ENCODE measurements around the gene S100A1.

Gene S100A1

DNA sequence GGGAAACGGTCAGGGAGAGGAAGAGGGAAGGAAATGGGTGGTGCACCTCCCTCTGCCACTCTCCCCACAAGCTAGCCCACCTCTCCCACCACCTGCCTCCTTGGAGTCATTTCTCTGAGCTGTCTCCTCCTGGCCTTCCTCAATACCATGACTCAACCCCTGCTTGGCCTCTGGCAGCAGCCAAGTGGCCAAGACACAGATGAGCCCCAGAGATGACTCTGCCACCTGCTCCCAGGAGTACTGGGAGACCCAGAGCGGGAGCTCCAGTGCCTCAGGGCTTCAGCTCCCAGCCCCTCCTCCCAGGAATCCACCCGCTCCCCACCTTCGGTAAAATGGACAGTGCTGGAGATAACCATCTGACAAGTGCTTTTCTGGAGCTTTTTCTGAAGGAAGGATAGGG, 17.9 kb upstream of the S100A1 start:
- DNase-seq (ENCODE audit: insufficient read length, low spot score) (no peak), FAIRE-seq (no peak)

DNA sequence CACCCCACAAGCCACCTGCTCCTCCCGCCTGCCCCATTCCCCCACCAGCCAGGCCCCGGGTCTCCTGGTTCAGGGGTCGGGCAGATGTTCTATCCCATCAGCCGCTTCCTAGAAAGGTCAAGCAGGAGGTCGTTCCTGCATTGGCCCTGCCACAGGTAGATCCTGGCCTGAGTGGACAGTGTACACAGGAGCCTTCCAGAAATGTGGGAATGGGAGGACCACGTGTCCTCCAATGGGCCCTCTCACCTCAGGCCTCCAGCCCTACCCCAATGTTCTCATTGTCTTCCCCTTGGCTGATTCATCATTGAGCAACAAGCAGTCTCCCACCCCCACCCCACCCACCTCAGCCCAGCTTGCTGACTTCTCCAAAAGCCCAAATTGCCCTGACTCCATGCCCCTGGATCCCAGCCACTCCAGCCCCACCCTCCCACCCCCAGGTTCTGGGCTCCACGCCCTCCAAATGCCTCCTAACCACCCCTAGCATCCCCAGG, 17.4 kb upstream of the S100A1 start:
- DNase-seq (ENCODE audit: insufficient read length, low spot score) (no peak), FAIRE-seq (no peak)

DNA sequence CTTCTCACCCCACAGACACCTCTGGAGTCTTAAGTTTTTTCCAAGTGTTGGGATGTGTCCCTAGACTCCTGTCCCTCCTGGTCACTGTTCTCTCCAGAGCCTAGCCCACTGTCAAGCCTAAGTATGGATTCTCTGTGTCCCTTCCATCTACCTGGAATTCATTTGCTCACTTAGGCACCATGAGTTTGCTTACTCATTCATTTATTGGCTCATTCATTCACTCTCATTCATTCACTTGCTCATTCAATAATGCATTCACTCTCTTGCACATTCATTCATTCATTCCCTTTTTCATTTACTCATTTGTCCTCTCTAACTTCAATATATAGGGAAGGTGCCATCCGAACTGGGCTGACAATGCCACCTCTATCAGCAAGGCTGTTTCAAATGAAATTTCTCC, 16.9 kb upstream of the S100A1 start:
- FAIRE-seq (no peak), DNase-seq (ENCODE audit: insufficient read length, low spot score) (no peak)

DNA sequence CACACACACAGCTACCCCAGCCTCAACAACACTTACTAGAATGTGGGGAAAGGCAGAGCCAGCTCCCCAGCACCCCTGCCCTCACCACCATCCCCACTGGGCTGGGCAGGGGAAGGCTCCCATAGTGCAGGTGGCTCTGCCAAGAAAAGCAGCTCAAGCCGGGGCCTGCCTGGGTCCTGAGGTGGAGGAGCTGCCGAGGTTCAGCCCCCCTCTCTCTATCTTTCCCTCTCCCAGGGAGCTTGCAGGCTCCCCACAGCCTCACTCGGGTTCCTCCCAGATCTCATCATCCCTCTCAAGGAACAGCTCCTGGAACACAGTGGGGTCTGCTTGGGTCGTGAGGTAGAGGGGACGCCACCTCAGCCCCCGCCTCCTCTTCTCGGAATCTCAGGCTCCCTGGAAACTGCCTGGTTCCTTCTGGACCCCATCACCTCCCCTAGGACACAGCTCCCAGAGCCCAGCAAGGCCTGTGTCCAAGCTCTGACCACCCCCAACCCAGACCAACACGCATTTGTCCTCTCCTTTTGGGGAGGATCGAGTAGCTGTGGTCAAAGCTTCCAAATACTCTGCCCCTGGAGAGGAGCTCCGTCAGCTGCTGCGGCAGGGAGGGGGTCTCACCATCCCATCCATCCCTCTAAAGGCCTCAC, 16.0 kb upstream of the S100A1 start:
- DNase-seq (ENCODE audit: insufficient read length, low spot score) (no peak), FAIRE-seq (no peak)

DNA sequence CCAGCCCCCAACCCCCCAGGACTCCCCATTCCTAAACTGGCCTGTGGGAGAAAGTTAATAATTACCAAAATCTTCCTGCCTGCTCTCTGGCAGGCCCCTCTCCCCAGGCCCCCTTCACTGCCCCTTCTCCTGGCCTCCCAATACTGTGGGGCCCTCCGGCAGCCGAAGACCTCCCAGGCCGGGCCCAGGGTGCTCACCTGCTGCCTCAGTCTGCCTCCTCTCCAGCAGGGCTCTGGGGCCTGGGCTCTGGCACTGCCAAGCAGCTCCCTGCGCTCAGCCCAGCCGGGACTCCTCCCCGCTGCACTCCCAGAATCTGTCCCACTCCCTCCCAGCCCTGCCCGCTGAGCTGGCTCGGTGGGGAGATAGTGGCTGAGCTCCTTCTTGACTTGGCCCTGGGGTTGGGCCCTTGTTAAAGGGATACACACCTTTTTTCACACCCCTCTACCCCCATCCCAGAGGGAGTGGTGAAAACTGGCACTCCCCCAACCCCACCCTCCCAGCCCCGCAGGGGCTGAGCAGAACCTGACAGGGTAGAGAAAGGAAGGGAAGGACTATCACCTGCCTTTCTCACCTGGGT, 15.4 kb upstream of the S100A1 start, which contains the start of gene S100A16:
Gene S100A16 (minus strand): TSS at position 383 of the 577 bp plus-strand sequence. CDS start 4,986 bp downstream, outside the sequence.
- DNase-seq (ENCODE audit: insufficient read length, low spot score), result no peak
- FAIRE-seq, result no peak

DNA sequence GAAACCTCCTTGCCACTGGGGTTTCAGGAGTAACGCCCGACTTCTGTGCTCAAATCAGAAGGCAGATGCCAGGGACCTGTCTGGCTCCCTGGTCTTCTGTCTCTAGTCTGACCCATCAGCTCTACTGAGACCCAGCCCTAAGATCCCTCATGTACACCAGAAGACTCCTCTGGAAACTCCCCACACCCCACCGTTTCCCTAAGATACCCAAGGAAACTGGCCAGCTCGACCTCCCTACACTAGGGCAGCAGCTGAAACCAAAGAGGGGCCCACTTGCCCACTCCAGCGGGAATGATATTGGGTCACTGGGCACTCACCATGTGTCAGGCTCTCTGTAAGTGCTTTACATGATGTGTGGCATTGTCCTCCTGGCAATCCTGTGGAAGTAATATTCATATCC, 14.8 kb upstream of the S100A1 start:
- DNase-seq (ENCODE audit: insufficient read length, low spot score) (no peak), FAIRE-seq (no peak)

DNA sequence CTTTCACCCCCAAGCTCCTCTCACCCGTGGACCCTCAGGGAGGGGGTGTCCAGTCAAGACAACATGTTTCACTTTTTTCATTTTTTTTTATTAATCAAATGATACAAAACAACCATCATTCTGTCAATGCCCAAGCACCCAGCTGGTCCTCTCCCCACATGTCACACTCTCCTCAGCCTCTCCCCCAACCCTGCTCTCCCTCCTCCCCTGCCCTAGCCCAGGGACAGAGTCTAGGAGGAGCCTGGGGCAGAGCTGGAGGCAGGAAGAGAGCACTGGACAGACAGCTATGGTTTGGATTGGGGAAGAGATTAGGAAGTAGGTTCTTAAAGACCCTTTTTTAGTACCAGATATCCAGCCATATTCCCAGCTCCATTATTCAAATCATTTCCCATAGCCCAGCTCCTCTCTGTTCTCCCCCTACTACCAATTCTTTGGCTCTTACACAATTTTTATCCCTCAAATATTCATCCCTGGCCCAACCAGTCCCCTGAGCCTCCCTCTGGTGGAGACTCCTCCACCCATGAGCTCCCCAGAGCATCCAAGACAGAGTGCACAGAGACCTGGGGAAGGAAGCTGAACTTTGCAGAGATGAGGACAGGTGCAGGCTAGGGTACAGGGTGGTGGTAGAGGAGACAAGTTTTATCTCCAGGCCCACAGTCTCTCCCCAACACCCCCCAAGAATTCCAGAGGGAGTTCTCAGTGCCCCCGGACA, 13.9 kb upstream of the S100A1 start:
- DNase-seq (ENCODE audit: insufficient read length, low spot score) (no peak), FAIRE-seq (no peak)

DNA sequence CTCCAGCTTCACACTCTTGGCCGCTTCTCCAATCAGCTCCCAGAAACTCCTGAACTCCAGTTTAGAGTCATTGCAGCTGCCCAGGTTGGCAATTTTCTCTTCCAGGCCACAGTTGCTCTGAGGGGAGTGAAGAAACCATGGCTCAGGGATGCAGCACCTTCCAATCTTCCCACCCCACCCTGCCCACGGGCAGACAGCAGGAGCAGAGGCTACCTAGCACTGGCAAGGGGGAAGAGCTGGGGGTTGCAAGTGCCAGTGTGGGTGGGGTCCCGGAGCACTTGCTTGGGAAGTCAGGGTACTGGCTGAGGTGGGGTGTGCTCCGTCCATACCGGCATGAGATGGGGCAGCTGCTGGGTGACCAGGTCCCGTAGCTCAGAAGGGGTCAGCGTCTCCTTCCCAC, 13.3 kb upstream of the S100A1 start:
- DNase-seq (ENCODE audit: insufficient read length, low spot score), result no peak
- FAIRE-seq, result no peak

DNA sequence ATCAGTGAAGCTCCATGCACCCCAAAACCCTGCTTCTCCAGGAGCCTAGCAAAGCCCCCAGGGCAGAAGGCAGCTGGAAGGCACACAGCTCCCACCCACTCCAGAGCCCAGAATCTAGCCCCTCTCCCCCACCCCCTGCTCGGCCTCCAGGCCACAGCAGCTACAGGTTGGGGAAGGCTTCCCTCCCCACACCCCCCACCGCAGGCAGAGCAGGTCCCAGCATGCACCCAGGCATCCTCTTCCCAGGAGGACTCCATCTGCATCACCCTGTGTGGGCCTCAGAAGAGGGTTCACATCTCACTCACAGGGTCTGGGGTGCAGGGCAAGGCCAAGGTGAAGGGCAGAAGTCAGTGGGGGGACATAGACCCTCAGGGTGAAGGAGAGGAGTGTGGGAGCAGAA, 12.8 kb upstream of the S100A1 start:
- FAIRE-seq, result no peak

DNA sequence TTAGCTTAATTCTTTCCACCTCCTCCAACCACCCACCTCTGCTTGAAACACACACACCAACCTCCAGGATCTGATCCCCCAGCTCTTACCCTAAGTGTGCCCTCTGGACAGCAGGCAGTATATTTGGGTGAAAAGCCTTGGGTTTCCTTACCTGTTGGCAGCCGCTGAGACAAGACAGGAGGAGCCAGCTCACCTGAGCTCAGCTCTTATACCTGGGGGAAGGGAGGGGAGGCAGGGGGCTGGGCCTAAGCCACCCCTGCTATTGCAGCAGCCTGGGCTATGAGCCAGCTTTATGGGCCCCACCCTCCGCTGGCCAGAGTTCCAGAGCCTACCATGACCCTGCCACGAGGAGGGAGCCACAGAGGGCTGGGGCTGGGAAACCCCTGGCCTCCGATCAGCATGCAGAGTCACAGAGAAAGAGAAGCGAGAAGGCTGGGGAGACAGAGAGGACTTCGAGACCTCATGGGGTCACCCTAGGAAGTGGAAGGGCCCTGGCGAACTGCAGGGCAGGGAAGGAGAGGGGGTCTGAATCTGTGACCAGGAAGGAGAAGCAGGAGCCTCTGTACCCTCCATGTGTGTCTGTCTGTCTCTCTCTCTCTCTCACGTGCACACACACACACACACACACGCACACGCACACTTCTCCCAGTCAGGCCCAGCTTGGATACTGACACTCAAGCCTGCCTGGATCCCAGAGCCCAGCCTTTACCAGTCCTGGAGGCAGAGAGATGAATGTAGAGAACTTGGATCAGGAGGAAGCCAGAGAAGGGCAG, 11.9 kb upstream of the S100A1 start, which contains the start of gene S100A14:
Gene S100A14 (minus strand): TSS at position 182 of the 773 bp plus-strand sequence. CDS start 467 bp downstream, outside the sequence.
- FAIRE-seq (no peak), DNase-seq (ENCODE audit: insufficient read length, low spot score) (no peak)

More for the DNA sequence above, 12.8 kb upstream of the S100A1 start:
- no peak for DNase-seq (ENCODE audit: insufficient read length, low spot score)

DNA sequence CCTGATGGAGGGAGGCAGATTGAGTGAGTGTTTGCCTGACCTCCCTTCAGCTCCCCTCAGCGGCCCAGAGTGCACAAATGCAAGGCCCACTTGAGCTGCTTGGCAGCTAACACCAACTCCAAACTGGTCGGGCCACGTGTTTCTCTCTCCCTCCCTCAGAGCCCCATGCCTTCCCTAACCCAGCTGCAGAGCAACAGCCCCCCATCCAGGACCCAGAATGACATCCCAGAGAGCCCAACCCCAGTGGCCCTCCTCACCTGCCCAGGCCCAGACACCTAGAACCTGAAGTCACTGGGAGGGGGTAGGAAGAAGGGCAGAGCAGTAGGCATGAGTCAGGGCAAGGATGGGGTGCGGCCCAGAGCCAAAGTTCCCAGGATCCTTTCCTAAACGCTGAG, 11.3 kb upstream of the S100A1 start:
- FAIRE-seq (no peak), DNase-seq (ENCODE audit: insufficient read length, low spot score) (no peak)

DNA sequence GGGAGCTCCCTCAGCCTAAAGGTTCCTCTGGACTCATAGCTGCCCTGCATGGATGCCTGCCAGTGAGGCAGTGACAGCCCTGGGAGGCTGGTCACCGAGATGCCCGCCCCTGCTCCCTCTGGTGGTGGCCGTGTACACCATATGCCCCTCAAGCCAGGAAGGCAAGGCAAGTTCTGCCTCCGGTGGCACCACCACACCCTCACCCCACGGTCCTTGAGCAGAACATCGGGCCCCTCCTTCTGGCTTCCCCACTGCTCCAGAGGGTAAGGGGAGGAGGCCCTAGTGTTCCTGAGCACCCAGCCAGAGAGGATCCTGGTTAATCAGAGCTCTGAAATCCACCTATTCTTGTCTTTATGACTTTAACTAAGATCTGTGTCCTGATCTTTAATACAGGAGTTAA, 10.6 kb upstream of the S100A1 start:
- FAIRE-seq (peak; percentile 66), DNase-seq (ENCODE audit: insufficient read length, low spot score) (peak; percentile 81)

DNA sequence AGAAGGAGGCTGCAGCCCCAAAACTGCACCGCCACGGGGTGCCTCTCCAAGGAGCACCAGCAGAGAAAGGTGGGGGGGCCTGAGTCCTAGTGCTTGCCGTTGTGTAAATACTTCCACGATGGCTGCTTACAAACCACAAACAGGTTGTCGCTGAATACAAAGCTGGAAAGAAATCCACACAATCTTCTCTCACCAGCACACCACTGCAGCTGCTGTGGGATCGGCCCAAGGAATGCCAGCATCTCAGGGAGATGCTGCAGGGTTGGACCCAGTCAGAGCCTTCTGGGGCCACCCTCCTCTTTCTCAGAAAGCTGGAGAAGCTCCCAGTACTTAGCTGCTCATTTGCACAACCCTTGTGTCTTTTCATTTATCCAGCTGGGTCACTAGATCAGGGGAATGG, 9.1 kb upstream of the S100A1 start:
- FAIRE-seq (no peak), DNase-seq (ENCODE audit: insufficient read length, low spot score) (no peak)

DNA sequence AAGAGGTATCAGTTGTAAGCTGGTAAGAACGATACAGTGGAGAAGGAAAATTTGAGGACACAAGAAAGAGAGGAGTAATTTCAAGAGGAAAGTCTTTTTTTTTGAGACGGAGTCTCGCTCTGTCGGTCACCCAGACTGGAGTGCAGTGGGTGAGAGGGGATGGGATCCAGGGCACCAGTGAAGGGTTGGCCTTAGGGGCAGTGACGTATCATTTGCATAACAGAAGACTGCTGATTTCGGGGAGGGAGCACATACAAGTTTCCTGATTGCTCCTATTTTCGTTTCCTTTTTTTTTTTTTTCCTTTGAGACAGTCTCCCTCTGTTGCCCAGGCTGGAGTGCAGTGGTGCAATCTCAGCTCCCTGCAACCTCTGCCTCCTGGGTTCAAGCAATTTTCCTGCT, 5.1 kb upstream of the S100A1 start:
- DNase-seq (ENCODE audit: insufficient read length, low spot score) (no peak), FAIRE-seq (no peak)

DNA sequence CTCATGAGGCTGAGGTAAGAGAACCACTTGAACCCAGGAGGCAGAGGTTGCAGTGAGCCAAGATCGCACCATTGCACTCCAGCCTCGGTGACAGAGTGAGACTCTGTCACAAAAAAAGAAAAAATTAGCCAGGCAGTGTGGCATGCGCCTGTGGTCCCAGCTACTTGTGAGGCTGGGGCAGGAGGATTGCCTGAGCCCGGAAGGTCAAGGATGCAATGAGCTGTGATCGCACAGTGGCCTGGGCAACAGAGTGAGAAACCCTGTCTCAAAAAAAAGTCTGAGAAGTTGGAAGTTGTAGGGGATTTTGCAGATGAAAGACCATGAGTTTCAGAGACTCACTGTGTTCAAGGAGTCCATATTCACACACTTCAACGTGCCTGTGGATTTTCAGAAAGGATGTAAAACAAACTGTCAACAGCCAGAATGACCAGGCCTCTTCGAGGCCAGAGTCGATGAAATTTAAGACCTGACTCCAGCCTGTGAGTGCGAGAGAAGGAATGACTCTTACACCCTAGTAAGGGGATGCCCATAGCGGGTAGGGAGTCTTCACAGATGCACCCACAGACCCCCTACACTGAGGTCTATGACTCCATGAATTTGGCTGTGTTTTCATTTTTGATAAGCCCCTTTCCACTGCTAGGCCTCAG, 3.1 kb upstream of the S100A1 start:
- FAIRE-seq (no peak), DNase-seq (ENCODE audit: insufficient read length, low spot score) (no peak)

DNA sequence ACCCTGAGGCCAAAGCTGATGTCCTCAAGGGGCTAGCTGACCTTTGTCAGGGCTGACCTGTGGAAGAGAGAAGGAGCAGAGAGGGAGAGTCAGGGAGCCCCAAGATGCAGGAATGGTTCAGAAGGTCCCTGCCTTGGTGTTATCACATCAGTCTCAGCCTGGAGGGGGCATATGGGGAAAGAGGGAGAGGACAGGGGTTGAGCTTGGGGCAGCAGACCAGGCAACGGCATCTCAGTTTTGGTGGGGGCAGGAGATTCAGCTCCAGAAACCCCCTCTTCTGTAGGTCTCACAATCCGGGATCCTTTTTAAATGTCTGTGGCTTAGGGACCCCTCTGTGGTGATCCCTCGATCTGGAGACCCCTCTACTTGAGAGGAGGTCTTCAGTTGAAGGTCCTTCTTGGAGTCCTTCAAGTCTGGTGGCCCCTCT, 1.7 kb upstream of the S100A1 start:
- DNase-seq (ENCODE audit: insufficient read length, low spot score) (no peak), FAIRE-seq (no peak)

DNA sequence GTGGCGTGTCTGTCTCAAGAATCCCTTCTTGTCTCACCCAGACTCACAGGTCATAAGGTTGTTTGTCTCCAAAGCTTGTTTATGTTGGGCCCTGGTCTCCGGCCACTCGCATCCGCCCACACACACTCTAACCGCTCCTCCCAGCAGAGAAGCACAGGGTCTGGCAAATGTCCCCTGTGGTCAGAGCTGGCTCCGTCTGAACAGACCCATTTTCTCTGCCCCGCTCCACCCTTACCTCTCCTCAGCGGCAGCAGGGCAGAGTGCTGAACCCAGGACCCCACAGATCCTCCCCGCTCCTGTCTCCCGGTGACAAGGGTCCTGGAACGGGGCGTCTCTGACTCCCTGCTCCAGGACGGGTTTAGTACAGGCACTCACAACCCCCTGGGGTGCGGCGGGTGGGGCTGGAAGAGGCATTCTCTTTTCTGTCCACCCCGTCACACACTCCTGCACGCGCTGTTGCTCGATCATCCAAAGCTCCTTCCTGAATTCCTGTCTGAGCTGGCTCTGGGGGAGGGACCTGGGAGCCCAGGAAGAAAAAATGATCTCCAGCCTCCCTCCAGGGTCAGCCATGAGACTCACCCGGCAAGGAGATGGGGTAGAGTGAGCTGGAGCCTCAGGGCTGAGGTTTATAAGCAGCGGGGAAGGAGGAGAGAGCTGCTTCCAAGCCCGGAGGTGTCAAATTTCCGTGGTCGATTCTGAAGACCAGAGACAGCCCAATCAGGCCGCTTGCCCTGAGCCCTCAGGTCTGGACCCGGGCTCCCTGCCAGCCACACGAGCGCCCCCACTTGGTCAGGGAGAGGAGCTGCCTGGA, 1.1 kb upstream of the S100A1 start, which contains the start of gene S100A13:
Gene S100A13 (minus strand): TSS at position 602 of the 811 bp plus-strand sequence. CDS start 1,033 bp downstream, outside the sequence.
- FAIRE-seq, result no peak
- no peak for DNase-seq (ENCODE audit: insufficient read length, low spot score)

DNA sequence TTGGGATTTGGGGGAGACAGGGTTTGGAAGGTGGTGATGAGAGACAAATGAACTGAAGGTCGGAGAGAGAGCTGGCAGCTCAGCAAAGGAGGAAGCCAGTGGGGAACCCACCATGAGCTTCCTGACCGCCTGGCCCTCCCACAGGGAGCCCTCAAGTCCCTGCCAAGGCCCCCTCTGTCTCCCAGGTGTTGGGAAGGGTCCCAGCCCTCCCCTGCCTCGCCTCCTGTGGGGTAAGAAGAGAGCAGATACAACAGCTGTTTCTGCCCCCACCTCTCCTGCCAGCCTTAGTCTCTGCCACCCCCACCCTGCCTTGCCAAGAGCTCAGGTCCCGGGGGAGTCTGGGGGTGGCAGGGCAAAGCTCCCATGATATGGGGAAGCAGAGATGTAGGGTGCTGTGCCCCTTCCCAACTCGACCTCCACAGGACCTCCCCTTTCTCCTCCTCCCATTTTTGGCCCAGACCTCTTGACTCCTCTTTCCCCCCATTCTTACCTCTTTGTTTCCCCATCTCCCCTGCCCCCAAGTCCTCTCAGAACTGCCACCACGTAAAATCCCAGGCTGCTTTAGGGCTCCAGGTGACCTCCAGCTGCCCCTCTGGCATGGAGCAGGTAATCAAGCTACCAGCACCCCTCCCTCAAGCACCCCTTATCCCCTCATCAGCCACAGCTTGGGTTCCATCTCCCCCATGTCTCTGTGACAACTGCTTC, 556 bp downstream of the S100A1 start:
- DNase-seq (ENCODE audit: insufficient read length, low spot score), result no peak
- FAIRE-seq, result no peak

DNA sequence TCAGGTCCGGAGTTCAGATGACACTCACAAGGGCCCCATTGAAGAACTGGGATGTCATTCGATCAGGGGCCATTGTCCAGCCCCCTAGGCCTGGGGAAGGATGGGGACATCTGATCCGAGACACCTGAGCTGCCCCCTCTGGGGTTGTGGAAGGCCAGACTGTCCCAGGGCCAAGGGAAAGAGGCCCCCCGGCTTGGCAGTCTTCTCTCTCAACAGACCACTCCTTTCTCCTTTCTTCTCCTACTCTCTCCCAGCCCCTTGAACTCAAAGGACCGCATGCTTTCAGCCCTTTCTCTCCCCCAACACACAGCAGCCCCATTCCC, 1.1 kb downstream of the S100A1 start:
- DNase-seq (ENCODE audit: insufficient read length, low spot score) (no peak), FAIRE-seq (no peak)
